ENCODE measurements around the gene DAB1.

DAB1 gene

DNA sequence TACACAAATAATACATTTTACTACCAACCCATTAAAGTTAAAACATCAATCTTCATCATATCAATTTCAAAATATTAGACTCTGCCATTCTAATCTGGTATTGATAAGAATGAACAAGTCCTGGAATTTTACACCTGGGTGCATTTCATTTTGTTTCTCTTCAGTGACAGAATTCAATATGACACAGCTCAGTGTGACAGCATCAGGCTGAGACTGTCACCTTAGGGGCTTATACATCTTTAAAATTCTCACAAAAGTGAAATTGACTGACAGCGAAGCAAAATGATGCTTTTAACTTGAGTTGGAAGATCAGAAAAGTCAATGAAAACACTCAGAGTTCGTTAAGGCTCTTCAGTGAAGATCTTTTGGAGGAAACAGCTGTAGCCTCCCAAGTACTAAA is 213.0 kb downstream of the DAB1 start:
- DNase-seq, result no peak

DNA sequence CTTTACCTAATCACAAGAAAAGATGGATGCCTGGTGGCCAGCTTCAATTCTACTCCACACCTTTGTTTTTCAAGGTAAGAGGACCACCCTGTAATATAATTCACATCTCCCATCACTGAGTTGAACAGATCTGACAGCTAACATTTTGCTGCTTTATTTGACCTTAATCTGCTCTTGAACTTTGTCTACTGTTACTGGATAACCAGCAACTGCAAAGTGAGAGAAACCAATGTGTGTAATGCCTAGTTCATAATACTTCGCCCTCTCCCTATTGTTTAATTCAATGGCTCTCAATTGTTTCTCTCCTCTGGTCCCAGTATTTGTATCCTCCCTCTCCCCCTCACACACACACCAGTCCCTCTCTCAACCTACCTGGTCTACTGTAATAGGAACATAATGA is 214.4 kb downstream of the DAB1 start:
- no peak for DNase-seq

DNA sequence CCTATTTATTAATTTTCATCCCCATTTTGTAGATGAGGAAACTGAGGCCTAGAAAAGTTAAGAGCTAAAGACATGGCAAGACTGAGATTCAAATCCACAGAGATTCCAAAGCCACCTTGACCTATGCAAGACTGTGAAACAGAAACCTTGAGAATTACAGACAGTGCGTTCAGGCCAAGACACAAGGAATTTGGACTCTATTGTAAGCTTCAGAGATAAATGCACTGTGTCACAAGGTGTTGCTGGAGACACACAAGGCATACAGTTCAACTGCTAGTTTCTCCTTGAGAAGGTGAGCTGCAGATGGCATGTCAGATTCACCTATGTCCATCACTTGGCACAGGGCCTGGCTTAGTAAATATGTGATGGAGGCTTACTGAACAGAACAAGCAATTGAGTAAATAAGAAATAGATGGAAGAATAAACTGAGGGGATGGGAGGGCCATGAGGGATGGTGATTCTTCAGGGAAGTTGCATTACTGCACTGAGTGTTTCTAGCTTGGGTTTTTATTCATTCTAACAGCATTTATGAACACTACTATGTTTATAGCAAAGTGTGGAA is 215.0 kb downstream of the DAB1 start:
- DNase-seq, result no peak

DNA sequence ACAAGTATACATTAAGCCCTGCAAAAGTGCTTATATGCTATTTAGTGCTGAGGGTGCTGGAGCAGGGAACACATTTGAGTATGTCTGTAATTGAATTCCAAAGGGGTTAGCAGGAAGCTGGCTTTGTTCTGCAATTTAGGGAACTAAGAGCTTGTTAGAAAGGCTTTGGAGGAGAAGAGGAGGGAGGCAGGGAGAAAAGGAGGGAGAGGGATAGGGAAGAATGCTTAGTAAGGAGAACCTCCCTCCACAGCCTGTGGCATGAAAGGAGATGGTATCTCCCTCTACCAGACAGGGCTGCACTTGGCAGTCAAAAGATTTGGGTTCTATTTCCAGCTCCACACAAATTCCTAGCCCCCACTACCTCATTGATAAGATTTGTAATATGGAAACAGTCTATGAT is 217.8 kb downstream of the DAB1 start:
- no peak for DNase-seq

DNA sequence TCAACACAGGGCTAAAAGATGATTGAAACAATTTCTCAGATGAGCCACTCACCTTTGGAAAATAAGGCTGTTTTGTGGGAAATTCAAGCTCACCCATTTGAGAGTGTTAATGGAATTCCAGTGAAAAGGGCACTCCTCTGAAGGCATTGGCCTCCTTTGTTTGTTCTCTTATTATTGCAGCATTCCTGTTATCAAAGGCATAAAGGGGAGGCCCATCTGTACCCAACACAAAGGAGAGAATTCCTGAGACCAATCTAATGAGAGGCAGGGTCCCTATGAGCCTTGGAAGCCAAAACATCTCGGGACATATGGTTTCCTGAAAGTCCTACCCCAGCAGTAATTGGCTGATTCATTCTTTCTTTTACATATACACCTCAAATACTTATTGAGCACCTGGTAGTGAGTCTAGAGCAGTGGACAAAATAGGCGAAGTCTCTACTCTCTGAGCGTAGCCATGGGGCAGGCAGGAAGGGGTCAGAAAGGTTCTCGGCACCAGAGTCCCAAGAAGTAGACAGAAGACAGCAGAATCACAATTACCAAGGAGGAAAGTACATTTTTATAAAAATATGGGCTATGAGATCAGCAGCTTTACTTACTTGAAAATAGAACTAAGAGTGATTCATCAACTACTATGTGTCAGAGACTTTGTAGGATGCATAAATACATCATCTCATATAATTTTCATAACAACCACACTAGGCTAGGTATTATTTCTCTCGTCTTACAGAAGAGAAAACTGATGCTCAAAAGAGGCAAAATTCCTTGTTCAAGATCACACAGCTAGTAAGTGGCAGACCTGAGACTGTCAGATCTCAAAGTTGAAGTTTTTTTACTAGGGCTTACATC is 218.7 kb downstream of the DAB1 start:
- DNase-seq, result no peak

DNA sequence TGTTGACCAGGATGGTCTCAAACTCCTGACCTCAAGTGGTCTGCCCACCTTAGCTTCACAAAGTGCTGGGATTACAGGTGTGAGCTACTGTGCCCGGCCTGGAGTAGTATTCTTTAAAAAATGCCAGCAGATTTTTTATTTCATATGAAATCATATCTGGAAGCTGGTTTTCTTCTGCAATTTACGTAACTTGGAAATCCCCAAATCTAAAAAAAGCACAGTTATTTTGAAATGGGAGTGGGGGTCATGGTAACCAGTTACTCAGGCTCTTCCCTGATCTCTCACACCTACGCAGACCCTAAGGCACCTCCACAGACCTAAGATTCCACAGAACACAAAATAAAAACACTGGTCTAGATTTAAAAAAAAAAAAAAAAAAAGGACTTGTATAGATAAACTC is 219.8 kb downstream of the DAB1 start:
- DNase-seq, result no peak

DNA sequence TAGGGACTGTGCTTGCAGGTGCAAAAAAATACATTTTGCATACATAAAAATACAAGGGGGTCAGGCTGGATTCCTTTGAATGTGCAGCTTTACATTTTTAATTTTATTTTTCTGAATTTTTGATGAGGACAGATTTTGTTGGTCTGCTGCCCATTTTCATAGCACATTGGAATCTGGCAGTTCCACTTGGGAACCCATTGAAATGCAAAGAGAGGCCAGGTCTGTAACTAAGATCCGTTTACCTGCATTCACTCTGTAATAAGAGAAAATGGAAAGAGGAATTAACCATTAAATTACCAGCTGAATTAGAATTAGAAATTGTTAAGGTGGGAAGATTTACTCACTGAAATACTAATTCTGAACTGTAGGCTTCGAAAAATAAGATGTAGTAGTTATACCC is 221.6 kb downstream of the DAB1 start:
- no peak for DNase-seq

DNA sequence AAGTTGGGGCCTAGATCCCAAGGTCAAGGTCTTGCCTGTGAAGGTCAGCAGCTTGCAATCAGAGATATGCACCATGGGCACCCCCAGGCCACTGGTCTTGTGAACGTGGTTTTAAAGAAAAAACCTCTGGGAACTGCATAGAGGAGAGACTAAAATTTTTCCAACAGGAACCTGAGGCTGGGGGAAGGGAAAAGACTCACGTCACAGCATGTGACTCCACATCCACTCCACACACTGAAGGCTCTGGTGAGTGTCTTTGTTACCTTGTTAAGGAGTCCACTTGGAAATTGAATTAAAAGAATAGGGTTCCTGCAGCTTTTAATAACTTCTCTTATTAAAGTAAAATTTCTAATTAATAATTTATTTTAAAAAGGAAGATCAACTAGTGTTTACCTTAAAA is 224.9 kb downstream of the DAB1 start:
- DNase-seq, result no peak

DNA sequence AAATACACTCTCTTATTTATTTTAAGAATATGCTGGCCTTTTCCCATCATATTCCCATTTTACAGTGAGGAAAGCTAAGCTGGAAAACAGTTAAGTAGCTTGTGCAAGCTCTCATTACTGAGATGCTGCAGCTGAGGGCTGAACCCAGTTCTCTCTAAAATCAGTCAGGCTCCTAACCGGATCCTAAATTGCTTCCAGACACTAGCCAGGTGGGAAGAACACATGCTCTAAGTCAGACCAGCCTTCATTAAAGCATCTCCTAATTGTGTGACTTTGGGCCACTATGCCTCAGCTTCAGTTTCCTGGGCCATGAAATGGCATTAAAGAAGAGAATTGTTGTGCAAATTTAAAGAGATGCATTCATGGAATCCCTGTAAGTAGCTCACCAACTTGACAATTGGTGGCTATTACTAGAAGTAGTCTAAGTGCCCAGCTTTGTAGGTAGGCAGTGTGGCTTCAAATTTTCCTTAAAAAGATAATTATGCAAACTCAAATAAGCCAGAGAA is 228.4 kb downstream of the DAB1 start:
- DNase-seq, result no peak

DNA sequence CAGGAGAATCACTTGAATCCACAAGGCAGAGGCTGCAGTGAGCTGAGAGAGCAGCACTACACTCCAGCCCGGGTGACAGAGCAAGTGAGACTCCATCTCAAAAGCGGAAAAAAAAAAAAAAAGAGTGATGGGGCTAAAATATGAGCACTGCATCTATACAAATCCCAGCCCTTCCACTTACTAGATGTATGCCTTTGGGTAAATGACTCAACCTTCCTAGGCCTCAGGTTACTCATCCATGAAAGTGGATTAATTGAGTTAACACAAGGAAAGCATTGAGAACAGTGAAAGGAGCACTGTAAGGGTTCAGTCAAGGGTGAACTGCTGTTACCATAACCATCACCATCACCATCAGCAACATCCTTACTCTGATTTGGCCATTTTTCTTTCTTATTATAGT is 231.6 kb downstream of the DAB1 start:
- DNase-seq, result no peak

DNA sequence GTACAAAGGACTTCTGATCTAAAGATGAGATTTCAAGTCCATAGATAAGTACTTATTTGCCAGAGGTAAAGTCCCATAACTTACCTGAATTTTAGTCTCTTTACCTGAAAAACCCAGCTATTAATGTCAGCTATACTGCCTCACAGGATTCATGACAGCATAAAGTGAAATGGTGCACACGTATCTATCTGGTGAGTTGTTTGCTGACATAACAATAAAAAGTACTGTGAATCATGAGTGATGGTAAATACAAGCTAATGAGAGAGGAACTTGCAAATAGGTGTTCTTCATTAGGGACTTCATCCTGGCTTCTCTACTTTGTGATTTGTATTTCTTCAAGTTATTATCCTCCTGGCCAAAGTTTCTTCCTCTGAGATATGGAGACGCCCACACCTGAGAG is 233.0 kb downstream of the DAB1 start:
- no peak for DNase-seq

DNA sequence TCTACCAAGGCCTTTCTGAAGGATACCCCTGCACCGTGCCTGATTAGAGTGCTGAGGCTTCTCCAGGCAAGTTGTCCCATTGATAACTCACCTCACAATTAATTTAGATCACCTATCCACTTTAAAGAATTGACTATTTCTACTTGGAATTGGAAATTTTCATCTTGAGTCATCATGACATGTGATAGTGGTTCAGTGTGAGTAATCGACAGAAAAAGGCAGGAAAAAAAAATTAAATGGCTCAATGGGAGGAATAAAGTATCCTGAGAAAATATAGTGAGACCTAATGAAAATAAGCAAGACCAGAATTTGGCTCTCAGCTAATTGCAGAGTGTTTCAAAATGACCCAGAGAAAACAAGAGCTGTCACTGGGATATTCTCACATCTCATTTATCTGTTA is 235.7 kb downstream of the DAB1 start:
- no peak for DNase-seq

DNA sequence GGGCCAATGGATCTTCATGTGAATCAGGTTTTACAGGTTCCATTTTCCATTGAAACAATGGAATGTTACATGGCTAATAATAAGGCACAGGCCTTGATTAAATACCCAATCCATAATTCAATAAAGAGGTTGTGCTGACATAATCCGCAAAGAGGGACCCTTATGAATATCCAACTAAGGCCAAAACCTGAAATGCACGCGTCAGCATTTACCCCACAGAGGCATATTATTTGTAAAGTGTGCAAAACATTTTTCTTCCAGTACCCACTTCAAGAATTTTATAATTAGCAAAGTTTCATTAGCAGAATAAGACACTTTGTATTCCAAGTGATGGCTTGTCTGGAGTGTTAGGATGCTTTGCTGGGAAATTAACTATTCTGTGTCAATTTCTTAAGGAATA is 237.4 kb downstream of the DAB1 start:
- DNase-seq, result no peak

DNA sequence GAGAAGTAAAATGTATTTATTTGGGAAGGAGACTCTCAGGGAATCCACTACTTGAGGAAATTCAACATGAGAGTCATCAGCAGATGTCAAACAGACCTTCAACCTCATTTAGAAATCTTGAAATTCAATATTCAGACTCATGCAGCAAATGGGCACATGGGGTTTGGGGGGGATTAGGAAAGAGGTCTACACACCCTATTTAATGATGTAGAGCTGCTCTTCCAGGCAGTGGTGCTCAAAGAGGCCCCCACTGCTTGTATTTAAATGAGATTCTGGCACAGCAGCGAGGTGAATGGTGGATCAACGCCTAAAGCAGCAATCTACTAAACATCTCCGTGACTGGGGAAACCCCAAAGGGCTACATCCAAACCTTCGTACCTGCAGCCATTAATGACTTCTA is 244.9 kb downstream of the DAB1 start:
- no peak for DNase-seq

DNA sequence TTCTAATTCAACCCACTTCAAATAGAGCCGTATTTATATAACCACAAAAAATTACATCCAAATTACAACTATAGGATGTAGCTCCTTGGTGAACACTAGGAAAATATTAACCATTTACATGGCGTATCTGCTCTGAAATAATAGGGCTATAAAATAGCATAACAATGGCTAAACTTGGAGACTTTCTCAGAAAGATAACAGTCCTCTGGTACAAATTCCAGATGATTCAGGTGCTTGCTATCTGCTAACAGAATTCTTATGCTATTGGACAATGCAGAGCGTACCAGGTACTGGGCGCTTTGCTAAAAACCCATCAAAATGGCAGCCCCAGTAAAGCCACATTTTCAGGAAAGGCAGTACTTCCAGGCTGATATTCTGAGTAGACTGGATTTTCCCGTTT is 248.4 kb downstream of the DAB1 start:
- no peak for DNase-seq

DNA sequence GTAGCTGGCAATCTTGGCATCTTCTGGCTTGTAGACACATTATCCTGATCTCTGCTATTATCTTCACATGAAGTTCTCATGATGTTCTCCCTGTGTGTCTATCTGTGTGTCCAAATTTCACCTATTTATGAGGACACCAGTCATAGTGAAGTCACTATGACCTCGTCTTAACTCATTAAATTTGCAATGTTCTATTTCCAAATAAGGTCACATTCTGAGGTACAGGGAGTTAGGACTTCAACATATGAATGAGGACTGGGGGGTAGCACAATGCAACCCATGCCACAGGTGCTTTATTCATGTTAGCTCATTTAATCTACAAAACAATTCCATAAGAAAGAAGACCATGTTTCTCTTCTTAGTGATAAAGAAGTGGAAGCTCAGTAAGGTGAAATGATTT is 251.8 kb downstream of the DAB1 start:
- no peak for DNase-seq

DNA sequence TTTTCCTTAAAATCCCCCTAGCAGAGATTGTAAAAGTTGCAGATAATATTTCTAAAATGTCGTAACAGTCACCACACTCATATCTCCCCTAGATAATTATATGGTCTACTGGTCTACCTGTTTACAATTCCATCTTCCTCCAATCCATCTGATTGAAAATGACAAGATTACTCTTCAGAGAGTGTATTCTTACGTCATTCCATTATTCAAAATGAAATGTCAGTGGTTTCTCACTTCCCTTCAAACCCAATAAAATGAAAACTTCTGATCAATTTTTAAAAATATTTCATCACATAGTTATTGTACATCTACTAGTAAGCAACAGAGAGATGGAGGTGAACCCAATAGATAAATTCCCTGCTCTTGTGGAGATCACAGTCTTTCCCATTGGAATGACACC is 255.9 kb downstream of the DAB1 start:
- no peak for DNase-seq

DNA sequence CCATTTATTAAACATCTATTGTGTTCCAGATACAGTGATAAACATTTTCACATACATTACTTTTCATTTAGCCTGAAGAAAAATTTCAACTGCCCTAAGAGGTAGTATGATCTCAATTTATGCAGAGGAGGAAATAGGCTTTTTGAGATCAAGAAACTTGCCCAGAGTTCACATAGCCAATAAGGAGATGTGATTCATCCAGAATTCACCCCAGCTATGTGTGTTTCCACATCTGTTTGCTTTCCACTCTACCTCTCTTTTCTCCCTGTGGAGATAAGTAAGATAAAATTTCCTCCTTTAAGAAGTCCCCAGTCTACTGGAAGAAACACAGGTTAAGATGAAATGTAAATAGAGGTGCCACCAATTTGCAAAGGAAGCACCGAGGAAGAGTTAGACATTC is 258.3 kb downstream of the DAB1 start:
- no peak for DNase-seq

DNA sequence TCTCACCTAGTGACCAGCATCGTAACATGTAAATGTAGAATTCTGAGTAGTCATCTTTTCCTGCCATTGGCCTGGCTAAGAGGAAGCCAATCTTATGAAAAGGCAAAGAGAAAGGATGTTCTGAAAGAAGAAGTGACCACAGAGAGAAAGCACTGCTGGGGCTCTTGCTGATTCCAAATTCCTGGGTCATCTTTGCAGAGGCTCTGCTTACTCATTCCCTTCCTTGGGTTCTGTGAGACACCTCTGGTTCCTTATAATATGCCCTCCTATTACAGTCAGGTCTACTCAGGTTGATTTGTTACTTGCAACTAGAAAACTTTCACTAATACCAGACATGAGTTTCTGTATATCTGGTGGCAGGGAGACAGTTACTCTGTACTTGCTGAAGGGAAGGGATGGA is 259.3 kb downstream of the DAB1 start:
- no peak for DNase-seq

DNA sequence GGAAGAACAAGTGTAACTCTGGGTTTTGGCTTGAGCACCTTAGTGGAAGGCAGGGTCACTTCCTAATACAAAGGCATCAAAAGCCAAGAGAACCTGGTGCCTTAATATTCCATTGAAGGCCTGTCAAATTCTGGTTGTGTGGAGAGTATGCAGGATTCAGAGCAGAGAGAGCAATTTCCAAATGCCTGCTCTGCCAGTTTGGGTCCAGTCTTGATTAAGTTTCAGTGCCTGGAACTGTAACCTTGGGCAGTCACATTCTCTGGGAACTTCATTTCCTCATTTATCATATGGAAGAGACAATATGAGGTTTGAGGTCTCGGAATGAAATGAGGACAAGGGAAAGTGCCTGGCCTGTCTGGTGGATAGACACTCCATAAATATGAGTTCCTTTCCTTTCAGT is 260.1 kb downstream of the DAB1 start:
- DNase-seq, result no peak

DNA sequence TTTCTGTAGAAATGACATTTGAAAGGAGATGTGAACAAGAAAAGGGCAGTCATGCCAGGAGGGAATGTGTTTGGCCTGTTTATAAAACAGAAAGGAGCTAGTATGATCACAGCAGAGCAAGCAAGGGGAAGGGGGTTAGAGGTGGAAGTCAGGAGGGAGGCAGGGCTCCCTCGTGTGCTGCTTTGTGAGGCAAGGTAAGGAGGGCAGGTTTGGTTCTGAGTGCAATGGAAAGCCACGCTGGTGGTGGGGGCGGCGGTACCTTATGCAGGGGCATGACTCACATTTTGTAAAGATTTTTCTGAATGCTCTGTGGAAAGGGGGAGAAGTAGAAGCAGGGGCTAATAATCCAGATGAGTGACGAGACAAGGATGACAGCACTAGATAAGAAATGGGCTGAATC is 260.5 kb downstream of the DAB1 start:
- DNase-seq, result no peak

DNA sequence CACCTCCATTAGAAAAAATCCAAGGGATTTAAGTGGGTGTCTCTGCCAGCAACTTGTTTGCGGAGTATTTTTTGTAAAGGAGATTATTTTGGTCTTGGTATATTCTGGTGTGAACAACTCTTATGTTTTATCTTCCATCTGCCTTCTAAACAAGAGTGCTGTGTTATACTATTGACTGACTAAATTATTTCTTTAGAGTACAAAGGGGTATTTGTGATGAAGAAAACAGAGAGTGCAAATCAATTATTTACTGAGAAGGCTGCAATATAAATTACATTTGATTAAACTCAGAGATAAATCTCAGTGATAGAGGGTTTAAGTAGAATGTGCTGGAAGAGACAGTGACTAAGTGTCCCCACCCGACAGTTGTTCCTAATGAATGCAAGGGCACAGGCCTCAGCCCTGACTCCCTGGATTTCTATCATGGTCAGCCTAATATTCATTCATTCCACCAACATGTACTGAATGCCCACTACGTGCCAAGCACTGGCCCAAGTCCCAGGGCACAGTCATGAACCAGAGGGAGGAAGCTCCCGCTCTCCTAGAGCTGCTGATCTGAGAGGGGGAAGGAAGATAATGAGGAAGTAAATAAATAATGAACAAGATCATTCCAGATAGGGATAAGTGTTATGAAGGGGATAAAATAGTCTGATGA is 261.1 kb downstream of the DAB1 start:
- no peak for DNase-seq

DNA sequence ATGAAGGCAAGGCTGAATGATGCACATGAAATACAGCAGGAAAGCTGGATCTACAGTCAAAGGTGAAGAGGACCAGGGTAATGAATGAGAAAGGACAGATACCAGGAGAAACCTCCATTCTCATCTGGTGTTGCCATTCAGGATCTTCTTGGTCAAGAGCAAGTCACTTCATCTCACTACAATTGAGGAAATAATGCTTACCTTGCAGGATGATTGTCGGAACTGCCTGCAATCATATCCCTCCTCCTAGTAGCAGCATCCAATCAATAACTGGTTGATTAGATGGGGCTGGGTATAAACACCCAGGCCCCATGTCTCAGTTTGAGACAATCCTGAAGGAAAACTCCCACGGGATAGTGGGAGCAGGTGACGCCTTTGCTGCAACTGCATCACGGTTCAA is 263.3 kb downstream of the DAB1 start:
- no peak for DNase-seq

DNA sequence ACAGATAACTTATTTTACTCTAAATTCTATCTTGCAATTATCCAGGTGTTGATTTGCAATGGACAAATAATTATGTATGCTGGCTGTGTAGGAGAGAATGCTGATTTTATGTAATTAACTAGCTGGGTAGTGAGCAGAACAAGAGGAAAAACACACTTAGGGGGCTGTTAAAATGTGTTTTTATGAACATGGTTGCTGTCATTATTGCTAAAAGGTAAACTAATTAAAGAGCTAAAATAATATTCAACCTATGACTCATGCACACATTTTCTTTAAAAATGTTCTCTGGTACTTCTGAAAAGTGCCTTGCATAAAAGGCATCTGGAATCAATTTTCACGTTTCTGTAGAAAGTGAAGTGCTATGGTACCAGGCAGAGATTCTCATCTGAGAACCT is 265.3 kb downstream of the DAB1 start:
- DNase-seq, result peak in 1 of 2 experiments; percentile 17

All from NCI-H2081 (cell line).